ENCODE data around the gene DCAF11.
"Not testable (repeated sequence)": the region's sequence is repeated elsewhere in the genome, so short reads cannot be mapped to it uniquely, and the experiment has no call there.

The DCAF11 gene

DNA sequence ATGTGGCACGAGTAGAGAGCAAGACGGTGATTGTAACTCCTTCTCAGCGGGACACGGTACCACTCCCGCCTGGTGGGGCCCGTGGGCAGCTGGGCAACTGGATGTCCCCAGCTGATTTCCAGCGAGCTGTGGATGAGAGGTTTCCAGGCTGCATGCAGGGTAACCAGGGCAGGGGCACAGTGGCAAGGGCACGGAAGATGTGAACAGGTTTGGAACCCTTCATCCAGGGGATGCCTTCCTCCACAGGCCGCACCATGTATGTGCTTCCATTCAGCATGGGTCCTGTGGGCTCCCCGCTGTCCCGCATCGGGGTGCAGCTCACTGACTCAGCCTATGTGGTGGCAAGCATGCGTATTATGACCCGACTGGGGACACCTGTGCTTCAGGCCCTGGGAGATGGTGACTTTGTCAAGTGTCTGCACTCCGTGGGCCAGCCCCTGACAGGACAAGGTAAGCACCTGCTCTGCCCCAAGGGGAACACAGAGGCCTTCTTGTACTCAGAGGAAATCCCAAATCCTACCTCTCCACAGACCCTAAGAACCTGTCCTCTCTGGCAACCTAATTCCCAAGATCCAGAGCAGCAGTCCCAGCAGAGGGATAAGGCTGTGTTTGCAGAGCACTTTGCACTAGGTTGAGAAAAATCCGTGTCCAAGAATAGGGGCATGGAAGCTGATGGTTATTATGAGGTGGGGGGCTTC is 16.2 kb upstream of the DCAF11 start:
- no peak for DNase-seq

DNA sequence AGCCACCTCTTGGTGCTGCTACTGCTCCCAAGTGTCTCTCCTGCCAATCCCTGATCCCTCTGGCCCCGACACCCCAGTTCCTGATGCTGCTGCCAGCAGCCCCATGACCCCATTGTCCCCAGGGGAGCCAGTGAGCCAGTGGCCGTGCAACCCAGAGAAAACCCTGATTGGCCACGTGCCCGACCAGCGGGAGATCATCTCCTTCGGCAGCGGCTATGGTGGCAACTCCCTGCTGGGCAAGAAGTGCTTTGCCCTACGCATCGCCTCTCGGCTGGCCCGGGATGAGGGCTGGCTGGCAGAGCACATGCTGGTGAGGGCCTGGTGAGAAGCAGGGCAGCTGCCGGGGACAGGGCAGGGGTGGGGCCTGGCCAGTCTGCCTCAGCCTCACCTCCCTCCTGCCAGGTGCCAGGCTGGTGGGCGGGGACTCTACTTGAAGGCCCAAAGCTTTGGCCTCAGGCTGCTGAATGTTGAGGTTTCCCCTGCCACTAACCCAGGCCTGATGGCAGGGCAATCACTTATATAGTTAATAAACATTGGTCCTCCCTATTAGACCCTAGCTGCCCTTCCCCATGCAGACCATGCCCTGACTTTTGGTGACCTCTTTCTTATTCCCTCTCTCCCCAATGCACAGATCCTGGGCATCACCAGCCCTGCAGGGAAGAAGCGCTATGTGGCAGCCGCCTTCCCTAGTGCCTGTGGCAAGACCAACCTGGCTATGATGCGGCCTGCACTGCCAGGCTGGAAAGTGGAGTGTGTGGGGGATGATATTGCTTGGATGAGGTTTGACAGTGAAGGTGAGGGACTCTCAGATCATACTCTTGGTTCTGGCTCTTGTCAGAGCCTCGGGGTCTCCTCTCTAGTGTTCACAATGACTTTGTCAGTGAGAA is 15.4 kb upstream of the DCAF11 start:
- no peak for DNase-seq

DNA sequence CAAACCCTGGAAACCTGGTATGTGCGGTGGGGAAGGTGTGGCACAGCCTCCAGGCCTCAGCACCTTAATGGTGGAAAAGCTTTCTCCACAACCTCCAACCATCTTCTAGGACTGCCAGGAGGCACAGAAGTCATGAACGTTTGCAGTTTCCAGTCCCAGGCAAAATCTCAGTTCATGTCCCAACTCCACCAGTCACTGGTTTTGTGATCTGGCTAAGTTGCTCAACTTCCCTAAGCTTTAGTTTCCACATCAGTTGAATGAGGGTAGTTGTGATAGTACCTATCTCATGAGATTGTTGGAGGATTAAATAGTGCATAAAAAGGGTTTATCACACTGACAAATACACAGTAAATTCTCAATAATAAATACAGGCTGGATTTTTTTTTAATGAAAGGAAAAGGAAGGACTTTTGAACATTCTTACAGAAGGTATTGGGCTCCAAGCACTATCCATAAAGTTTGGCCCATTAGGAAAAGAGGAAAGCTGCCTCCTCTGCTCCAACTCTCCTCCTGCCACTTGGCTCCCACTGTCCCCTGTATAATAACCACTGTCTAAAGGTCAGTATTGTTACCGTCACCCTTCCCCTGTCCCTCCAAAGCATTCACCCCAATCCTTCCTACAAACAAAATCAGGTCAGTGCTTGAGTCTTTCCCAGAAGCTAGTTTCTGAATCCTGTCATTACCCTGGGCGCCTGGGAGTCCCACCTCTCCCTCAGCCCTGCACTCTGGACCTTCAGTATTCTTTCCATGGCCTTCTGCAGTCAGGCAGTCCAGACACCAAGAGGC is 14.2 kb upstream of the DCAF11 start:
- no peak for DNase-seq

DNA sequence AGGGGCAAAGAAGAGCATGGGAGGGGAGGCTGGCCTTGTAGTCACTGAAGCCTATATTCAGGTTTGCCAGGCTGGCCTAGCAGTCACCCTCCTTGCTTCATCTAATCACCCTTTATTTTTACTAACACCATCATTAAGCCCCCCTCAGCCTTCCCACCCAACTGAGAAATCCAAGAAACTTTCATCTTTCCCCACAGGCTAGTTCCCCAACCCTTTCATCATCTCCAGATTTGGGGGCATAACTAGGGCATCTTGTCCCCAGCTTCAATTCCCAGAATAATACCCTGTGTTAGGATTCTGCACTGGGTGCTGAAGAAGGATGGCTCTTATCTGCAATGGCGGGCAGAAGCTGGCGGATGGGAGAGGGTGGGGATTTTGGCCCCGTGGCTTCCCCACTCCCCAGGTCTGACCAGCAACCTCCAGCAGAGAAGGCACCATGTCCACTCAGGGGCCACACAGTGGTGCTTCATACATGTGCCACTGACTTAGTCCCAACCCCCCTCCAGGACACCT is 13.5 kb upstream of the DCAF11 start:
- DNase-seq, result no peak

DNA sequence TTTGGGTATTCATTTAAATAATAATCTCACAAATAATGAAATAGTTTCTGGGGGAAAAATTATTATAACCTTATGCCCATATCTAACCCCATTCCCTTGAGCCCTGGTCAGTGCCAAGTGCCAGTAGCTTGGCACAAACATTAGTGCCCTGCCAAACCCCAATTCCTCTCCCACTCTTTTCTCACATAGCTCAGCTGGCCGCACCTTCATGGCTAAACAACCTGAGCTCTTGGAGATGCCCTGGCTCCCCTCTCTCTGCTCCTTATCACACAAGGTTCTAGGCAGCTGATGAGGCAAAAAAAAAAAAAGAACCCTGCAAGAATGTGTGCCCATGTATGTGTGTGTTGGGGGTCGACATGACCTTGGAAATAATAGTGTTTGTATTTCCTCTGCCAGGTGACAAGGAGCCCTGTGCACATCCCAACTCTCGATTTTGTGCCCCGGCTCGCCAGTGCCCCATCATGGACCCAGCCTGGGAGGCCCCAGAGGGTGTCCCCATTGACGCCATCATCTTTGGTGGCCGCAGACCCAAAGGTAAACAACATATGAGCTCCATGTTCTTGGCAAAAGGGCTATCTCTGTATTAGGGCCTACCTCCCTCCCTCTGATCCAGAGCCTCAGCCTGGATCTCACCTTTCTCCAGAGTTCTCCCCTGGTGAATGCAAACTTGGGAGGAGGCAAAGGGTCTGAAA is 12.1 kb upstream of the DCAF11 start:
- no peak for DNase-seq

DNA sequence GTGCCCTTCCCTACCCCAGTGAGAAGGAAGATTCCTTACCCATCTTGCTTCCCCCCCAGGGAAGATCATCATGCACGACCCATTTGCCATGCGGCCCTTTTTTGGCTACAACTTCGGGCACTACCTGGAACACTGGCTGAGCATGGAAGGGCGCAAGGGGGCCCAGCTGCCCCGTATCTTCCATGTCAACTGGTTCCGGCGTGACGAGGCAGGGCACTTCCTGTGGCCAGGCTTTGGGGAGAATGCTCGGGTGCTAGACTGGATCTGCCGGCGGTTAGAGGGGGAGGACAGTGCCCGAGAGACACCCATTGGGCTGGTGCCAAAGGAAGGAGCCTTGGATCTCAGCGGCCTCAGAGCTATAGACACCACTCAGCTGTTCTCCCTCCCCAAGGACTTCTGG is 11.1 kb upstream of the DCAF11 start:
- no peak for DNase-seq

DNA sequence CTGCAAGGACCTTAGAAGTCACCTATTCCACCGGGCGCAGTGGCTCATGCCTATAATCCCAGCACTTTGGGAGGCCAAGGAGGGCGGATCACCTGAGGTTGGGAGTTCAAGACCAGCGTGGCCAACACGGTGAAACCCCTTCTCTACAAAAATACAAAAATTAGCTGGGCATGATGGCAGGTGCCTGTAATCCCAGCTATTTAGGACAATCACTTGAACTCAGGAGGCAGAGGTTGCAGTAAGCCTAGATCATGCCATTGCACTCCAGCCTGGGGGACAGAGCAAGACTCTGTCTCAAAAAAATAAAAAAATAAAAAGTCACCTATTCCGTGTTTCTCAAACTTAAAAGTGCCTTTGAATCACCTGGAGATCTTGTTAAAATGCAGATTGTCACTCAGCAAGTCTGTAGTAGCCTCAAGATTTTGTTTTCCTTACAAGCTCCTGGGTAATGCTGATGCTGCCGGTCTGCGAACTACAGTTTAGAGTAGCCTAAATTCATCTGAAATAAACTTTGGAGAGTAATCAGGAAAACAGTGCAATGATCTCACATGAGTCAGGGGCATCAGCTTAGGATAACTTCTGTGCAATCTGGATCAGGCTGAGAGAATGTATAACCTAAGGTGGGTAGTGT is 8.9 kb upstream of the DCAF11 start:
- not testable (repeated sequence) for DNase-seq

DNA sequence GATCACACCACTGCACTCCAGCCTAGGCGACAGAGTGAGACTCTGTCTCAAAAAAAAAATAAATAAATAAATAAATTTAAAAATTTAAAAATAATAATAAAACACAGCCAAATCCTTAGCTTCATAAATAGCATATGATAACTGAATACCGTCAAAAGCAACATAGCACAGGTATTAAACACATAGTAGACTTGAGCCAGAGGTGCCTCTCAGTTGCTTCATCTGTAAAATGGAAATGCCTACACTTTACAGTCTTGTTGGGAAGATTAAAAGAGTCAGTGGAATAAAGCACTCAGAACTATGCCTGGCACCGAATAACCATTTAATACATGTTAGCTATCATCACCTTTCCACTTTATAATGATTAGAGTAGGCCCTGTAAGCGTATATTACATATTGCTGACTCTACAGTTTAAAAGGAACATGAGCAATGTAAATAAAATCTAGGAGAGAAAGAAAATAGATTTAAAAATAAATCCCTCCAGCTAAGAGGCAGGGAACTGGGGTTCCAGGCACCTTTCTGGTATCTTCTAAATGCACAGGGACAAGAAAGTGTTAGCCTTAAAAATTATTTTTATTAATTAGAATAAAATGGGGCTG is 7.8 kb upstream of the DCAF11 start:
- DNase-seq, result no peak

DNA sequence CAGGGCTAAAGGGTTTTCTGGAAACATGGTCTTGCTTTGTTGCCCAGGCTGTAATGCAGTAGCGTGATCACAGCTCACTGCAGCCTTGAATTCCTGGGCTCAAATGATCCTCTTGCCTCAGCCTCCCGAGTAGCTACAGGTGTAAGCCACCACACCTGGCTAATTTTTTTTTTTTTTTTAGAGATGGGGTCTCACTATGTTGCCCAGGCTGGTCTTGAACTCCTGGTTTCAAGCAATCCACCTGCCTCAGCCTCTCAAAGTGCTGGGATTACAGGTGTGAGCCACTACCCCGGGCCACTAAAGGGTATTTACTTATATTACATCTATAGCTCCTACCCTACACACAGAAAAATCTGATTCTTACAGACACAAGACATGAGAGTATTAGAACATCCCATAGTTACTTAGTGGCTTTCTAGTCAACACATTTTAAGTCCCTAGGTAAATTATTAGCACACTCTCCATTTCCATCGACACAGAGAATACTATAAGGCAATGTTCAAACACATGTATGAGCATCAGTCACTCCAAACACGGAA is 6.2 kb upstream of the DCAF11 start:
- no peak for DNase-seq

DNA sequence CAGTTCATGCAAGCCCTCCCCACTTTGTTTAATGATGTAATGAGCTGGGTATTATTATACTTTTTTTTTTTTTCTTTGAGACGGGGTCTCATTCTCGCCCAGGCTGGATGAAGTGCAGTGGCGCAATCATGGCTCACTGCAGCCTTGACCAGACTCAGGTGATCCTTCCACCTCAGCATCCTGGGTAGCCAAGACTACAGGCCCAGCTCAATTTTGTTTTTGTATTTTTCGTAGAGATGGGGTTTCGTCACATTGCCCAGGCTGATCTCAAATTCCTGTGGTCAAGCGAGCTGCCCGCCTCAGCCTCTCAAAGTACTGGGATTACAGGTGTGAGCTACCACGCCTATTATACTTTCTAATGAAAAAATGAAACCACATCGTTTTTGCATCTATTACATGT is 4.5 kb upstream of the DCAF11 start:
- no peak for DNase-seq

DNA sequence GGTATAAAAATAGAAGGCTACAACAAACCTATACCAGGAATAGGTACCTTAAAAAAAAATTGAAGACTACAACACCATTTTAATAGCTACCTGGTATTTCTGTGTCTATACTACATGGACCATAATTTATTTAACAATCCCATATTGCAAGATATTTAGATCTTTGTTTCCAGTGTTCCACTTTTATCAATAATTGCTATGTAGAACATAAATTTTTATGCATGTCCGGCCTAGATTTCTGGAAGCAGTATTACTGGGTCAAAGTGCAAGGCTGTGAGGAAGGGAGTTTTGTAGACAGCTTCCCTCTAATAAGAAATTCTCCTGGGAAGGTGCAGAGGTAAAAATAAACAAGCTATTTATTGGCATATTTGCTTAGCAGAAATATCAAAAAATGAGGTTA is 4.1 kb upstream of the DCAF11 start:
- no peak for DNase-seq

DNA sequence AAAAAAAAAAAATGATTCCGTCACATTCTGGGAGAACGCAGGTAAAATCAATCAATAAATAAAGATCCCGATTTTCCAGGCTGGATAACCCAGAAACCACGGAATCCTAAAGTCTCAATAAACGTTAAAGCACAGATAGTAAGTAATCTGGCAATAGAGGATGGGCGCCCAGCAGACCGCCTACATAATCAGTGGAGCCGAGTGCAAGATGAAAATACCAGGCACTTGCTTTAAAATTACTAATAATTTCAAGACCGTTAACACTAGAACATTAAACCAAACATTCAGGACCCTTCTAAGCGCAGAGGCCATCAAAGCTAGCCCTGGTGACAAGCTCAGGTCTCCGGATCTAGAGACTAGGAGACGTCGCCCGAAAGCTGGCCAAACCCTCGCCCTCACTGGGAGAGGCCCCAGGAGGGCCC is 1.2 kb upstream of the DCAF11 start:
- no peak for DNase-seq

DNA sequence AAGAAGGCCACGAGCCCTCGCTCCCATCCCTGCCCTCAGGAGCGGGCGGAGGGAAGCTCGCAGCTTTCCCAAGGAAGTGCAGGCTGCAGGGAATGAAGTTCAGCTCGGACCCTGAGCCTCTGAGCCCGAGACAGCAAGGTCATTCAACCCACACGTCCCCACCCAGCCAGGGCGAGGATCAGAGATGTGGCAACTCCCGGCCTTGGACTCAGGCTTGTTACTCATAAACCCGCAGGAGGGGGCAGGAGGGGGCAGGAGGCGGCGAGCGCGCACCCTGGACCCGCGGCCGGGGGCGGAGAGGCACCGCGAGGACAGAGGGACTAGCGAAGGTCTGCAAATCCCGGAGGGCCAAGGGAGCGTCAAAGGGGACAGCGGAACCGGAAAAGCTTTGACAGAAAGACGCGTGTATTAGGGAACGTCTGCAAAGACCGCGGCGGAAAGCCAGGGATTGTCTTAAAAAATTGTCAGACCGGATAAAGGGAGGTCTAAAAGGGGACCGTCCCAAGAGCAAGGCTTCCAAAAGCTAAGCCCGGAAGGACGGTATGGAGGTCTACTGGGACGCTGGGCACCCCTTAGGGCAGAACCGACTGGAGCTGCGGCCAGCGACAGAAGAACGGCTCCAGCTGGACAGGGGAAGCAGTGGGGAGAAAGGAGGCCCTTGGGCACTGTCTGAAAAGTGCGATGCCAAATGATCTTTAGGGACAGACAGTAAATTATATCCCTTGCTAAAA is 611 bp upstream of the DCAF11 start:
- DNase-seq, result peak; percentile 71

DNA sequence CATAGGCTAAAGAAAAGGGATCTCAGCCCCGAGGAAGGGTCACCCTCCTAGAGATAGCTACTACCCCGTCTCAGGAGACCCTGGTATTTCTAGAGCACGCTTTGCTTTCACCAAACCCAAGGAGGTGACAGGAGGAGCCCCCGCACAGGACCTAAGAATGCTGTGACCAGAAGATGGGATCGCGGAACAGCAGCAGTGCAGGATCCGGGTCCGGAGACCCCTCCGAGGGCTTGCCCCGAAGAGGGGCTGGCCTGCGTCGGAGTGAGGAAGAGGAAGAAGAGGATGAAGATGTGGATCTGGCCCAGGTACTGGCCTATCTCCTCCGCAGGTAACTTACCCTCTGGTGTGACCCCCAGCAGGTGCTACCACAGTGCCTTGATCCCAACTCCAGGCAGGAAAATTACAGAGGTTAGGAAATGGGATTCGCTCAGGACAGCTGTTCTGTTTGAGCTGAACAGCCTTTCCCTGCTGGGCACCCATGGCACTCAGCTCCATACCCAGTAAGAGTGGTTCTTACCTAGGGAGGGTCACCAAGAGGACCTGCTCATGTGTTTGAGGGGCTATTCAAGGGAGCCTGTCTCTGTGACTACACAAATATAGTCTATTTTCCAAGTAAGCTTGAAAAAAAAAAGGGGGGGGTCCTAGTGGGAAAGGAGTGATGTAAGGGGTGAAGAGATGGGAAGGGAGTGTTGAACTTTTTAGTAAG is 998 bp downstream of the DCAF11 start:
- no peak for DNase-seq

DNA sequence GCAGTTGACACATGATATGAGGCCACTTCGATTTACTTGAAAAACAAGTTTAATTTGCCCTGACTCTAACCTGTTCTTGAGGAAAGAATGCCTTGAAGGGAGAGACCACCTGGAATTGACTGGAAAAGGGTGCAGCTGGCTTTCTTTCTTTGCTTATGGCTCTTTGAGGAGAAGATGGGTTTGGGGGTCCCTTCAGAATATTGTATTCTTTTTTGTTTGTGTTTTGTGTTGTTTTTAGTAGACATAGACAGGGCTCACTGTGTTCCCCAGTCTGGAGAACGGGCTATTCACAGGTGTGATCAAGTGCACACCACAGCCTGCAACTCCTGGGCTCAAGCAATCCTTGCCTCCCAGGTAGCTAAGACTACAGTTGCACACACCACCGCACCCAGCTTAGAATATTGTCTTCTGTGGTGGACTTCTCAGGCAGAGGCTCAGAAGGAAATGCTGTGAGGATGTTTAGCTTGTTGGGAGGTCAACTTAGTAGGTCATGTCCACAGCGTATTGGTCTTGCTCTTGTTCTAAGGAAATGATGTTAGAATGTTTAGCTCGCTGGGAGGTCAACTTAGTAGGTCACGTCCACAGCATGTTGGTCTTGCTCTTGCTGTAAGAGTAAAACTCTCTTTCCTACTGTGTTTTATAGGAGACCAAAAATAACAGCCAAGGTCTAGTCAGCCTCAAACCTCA is 1.7 kb downstream of the DCAF11 start:
- DNase-seq, result no peak

DNA sequence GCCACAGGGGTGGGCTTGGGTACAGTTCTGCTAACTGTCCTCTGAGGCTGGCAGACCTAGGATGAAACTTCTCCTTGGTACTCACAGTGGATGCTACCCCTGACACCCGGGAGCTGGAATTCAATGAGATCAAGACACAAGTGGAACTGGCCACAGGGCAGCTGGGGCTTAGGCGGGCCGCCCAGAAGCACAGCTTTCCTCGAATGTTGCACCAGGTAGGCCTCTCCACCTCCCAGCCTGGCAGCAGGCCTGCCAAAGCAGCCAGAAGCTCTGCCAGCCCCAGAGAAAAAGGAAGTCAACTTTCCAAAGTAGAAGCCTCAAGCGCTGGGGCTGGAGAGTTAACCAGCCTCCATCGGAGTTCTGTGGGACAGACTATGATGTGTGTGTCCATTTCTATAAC is 2.6 kb downstream of the DCAF11 start:
- DNase-seq, result no peak

DNA sequence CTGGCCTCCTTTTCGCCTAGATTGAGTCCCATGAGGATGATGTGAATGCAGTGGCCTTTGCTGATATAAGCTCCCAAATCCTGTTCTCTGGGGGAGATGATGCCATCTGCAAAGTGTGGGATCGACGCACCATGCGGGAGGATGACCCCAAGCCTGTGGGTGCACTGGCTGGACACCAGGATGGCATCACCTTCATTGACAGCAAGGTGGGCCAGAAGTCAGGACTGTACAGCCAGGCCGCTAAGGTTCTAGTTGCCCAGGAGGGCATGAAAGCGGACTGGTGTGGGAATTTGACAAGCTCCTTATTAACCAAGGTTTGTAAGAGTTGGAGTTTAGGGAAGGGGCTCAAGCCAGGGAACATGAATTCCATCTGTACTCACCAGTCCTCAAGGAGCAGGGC is 5.1 kb downstream of the DCAF11 start:
- DNase-seq, result no peak

DNA sequence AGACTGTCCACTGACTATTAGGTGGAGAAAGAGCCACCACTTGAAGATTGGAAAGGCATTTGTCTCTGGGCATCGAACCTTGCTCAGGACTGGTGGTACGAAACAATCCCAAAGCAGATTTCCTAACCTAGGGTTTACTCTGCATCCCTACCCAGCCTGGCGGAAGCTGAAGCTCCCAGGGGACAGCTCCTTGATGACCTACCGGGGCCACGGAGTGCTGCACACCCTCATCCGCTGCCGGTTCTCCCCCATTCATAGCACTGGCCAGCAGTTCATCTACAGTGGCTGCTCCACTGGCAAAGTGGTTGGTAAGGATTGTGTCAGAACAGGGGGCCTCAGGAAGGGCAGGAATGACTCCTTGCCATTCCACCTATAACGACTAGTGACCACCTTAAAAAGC is 6.6 kb downstream of the DCAF11 start:
- DNase-seq, result no peak

DNA sequence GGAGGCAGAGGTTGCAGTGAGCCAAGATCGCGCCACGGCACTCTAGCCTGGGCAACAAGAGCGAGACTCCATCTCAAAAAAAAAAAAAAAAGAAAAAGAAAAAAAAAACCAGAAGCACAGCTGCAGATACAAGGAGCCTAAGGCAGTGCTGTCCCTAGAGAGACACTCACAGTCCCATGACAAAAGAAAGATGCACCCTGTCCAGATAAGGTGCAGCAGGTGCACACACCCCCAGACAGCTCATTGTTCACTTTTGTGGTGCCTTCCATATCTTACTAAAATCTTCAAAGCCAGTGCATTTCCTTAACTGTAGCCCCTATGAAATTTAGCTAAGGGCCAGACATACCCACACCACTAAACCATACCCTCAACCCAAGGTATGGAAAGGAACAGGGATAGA is 7.8 kb downstream of the DCAF11 start:
- no peak for DNase-seq

DNA sequence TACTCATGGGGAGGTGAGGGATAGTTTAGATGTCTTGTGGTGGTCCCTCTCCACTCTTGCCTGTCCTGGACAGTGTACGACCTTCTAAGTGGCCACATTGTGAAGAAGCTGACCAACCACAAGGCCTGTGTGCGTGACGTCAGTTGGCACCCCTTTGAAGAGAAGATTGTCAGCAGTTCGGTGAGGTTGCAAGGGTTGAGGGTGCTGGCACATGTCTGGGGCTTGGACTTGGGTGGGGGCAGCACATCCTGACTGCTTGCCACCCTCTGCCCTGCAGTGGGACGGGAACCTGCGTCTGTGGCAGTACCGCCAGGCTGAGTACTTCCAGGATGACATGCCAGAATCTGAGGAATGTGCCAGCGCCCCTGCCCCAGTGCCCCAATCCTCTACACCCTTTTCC is 8.3 kb downstream of the DCAF11 start:
- no peak for DNase-seq

All from activated naive CD4-positive, alpha-beta T cell treated with anti-CD3 and anti-CD28 coated beads, Interleukin-2, amount 50 U/mL, for 16 hours (primary cell).